WTC11 (cell line): ENCODE data around the gene ACBD4.

Experiments used
- AFF4 ChIP-seq: sonication (generic); formaldehyde crosslinking; IDR thresholded peaks from 2 replicates; pipeline ENCODE4 v1.8.1; 2023; ENCODE audit warnings: mild to moderate bottlenecking, missing genetic modification reagents, borderline replicate concordance
- ATF2 ChIP-seq: sonication (generic); formaldehyde crosslinking; IDR thresholded peaks from 2 replicates; pipeline ENCODE4 v1.8.1; 2022; ENCODE audit warnings: low read depth, missing genetic modification reagents, borderline replicate concordance
- CTCF ChIP-seq: fragments of 200-600 bp; IDR thresholded peaks from 2 replicates; pipeline ENCODE4 v1.8.0; 2022; ENCODE audit warnings: antibody characterized with exemption
- MAX ChIP-seq: sonication (generic); formaldehyde crosslinking; IDR thresholded peaks from 2 replicates; pipeline ENCODE4 v1.8.0; 2022; ENCODE audit warnings: mild to moderate bottlenecking, missing genetic modification reagents
- MLX ChIP-seq: sonication (generic); formaldehyde crosslinking; IDR thresholded peaks from 2 replicates; pipeline ENCODE4 v1.8.1; 2023; ENCODE audit warnings: mild to moderate bottlenecking, missing genetic modification reagents, moderate library complexity
- PRDM15 ChIP-seq: sonication (generic); formaldehyde crosslinking; IDR thresholded peaks from 2 replicates; pipeline ENCODE4 v1.8.0; 2022; ENCODE audit warnings: missing genetic modification reagents
- SP1 ChIP-seq: sonication (generic); formaldehyde crosslinking; conservative IDR thresholded peaks from 2 replicates; pipeline ENCODE4 v1.8.1; 2022; ENCODE audit warnings: missing genetic modification reagents
- ZNF281 ChIP-seq: sonication (generic); formaldehyde crosslinking; IDR thresholded peaks from 2 replicates; pipeline ENCODE4 v1.8.0; 2023; ENCODE audit warnings: mild to moderate bottlenecking, missing genetic modification reagents
- ZNF532 ChIP-seq: fragments of 250-450 bp; sonication (Bioruptor Pico); IDR thresholded peaks from 2 replicates; pipeline ENCODE4 v1.9.0; 2021; ENCODE audit warnings: mild to moderate bottlenecking, borderline replicate concordance
- ZNF671 ChIP-seq: fragments of 250-450 bp; sonication (Bioruptor Pico); IDR thresholded peaks from 2 replicates; pipeline ENCODE4 v1.8.0; 2021; ENCODE audit warnings: mild to moderate bottlenecking

- TF ChIP-seq MAX (no peak), CTCF (no peak), ZNF281 (CRISPR knock-in tag) (no peak), SP1 (CRISPR knock-in tag) (no peak), MLX (CRISPR knock-in tag) (no peak), AFF4 (CRISPR knock-in tag) (no peak), ZNF671 (CRISPR knock-in tag) (no peak), ZNF532 (CRISPR knock-in tag) (no peak), ATF2 (CRISPR knock-in tag) (no peak), PRDM15 (CRISPR knock-in tag) (no peak)
Observed at GRCh38 chr17:45113424-45113754, 22.1 kb upstream of the ACBD4 start.
